ACHN (cell line): Measurements from ENCODE around the gene EHD3.

Source experiments
- DNase-seq: peaks from one replicate; pipeline ENCODE4 v3.0.0-alpha.2; 2015
- in situ Hi-C: cut with HindIII; loops from 2 replicates; pipeline ENCODE4 v1.10.0; 2017; ENCODE audit warnings: low sequenced_read_pairs, low pct_ligation_motif_present, low pct_unique_long_range_greater_than_20kb

Gene EHD3

GRCh38 chr2:31231571-31232302 lies 2.2 kb upstream of the EHD3 start:
- DNase-seq = no peak
- in situ Hi-C loops = no loop called here

GRCh38 chr2:31232586-31232985 lies 1.4 kb upstream of the EHD3 start:
- in situ Hi-C loops = no loop called here
- no peak for DNase-seq

GRCh38 chr2:31233231-31233630 lies 721 bp upstream of the EHD3 start:
- in situ Hi-C loops = no loop called here
- DNase-seq = no peak

GRCh38 chr2:31234683-31235503 lies 941 bp downstream of the EHD3 start:
- in situ Hi-C loops = no loop called here
- no peak for DNase-seq

GRCh38 chr2:31235504-31235902 lies 1.6 kb downstream of the EHD3 start:
- peak; percentile 74 for DNase-seq
- in situ Hi-C loops = no loop called here

GRCh38 chr2:31236433-31237205 lies 2.7 kb downstream of the EHD3 start:
- DNase-seq = no peak
- in situ Hi-C loops = no loop called here

GRCh38 chr2:31237348-31238017 lies 3.5 kb downstream of the EHD3 start:
- in situ Hi-C loops = no loop called here
- DNase-seq = no peak

- no peak for DNase-seq
- in situ Hi-C loops = no loop called here
These were observed 4.4 kb downstream of the EHD3 start for GRCh38 chr2:31238126-31238905.

GRCh38 chr2:31238906-31239592 lies 5.1 kb downstream of the EHD3 start:
- in situ Hi-C loops = no loop called here
- DNase-seq = no peak

GRCh38 chr2:31239593-31240177 lies 5.7 kb downstream of the EHD3 start:
- in situ Hi-C loops = no loop called here
- DNase-seq = no peak

- no peak for DNase-seq
These were observed 6.7 kb downstream of the EHD3 start for GRCh38 chr2:31240381-31241365.

GRCh38 chr2:31241625-31242270 lies 7.8 kb downstream of the EHD3 start:
- DNase-seq = no peak
- in situ Hi-C loops = no loop called here

More at GRCh38 chr2:31240381-31241365, 6.7 kb downstream of the EHD3 start:
- in situ Hi-C loops = no loop called here

GRCh38 chr2:31243053-31243452 lies 9.1 kb downstream of the EHD3 start:
- DNase-seq = no peak
- in situ Hi-C loops = no loop called here

GRCh38 chr2:31244101-31244500 lies 10.1 kb downstream of the EHD3 start:
- in situ Hi-C loops = no loop called here

GRCh38 chr2:31246184-31246852 lies 12.4 kb downstream of the EHD3 start:
- DNase-seq = no peak
- in situ Hi-C loops = no loop called here

More at GRCh38 chr2:31244101-31244500, 10.1 kb downstream of the EHD3 start:
- no peak for DNase-seq
